HepG2 (cell line): ENCODE data around the gene GPRC5D. TPM values are rescaled to one million over a fixed set of nuclear protein-coding genes. Genes with fewer than 3 reads are reported as not detected.

Experiments
- AGO1 ChIP-seq: fragments of 200-400 bp; formaldehyde crosslinking; IDR thresholded peaks from 2 replicates; pipeline ENCODE4 v1.6.1; 2017; ENCODE audit warnings: mild to moderate bottlenecking, low read depth, low read length, moderate library complexity; ENCODE audit not compliant: poor library complexity, severe bottlenecking
- AKAP8 ChIP-seq: sonication (generic); formaldehyde crosslinking; IDR thresholded peaks from 2 replicates; pipeline ENCODE4 v1.5.1; 2020; ENCODE audit warnings: mild to moderate bottlenecking, missing genetic modification reagents
- ARHGAP35 ChIP-seq: sonication (generic); formaldehyde crosslinking; IDR thresholded peaks from 2 replicates; pipeline ENCODE4 v1.9.0; 2022; ENCODE audit warnings: mild to moderate bottlenecking, inconsistent platforms, moderate library complexity, missing genetic modification reagents, borderline replicate concordance
- ATF7 ChIP-seq, 2 experiments: fragments of 450-650 bp in 1 of 2; sonication (generic) in 1 of 2; formaldehyde crosslinking in 1 of 2; IDR thresholded peaks; 2 replicates each; pipeline versions ENCODE4 v1.4.0 to v1.6.1; 2016 to 2020; ENCODE audit warnings: antibody characterized with exemption in 1 of 2, mild to moderate bottlenecking in 1 of 2, missing genetic modification reagents in 1 of 2
- CBX5 ChIP-seq: sonication (generic); formaldehyde crosslinking; IDR thresholded peaks from 2 replicates; pipeline ENCODE4 v1.4.0; 2020; ENCODE audit warnings: missing genetic modification reagents, borderline replicate concordance
- FOSL2 ChIP-seq: sonication (generic); formaldehyde crosslinking; IDR thresholded peaks from 2 replicates; pipeline ENCODE4 v1.4.0; 2020; ENCODE audit warnings: missing genetic modification reagents
- HDAC6 ChIP-seq: fragments of 200-600 bp; sonication (generic); IDR thresholded peaks from 2 replicates; pipeline ENCODE4 v1.7.0; 2017; ENCODE audit warnings: mild to moderate bottlenecking, antibody characterized with exemption, low read length, low read depth
- HNRNPH1 ChIP-seq: fragments of 200-400 bp; formaldehyde crosslinking; optimal IDR thresholded peaks from 2 replicates; pipeline ENCODE3; 2017; ENCODE audit warnings: mild to moderate bottlenecking, low read depth, low read length
- KAT2B ChIP-seq: fragments of 150-350 bp; IDR thresholded peaks from 2 replicates; pipeline ENCODE4 v1.6.1; 2014; ENCODE audit warnings: low read depth, low read length, borderline replicate concordance
- KLF13 ChIP-seq: sonication (generic); formaldehyde crosslinking; IDR thresholded peaks from 2 replicates; pipeline ENCODE4 v1.4.0; 2020; ENCODE audit warnings: mild to moderate bottlenecking, missing genetic modification reagents
- KLF16 ChIP-seq, 2 experiments: sonication (generic) in 1 of 2; formaldehyde crosslinking in 1 of 2; IDR thresholded peaks; 2 replicates each; pipeline versions ENCODE4 v1.6.1 to v1.8.0; 2016 to 2023; ENCODE audit warnings: missing genetic modification reagents in 2 of 2, missing compliant biosample characterization in 1 of 2
- KLF9 ChIP-seq: IDR thresholded peaks from 2 replicates; pipeline ENCODE4 v1.6.1; 2016; ENCODE audit warnings: low read depth
- MTA1 ChIP-seq: sonication (generic); formaldehyde crosslinking; IDR thresholded peaks from 2 replicates; pipeline ENCODE4 v1.4.0; 2020; ENCODE audit warnings: missing genetic modification reagents, mild to moderate bottlenecking, borderline replicate concordance
- MYC ChIP-seq: sonication (generic); formaldehyde crosslinking; IDR thresholded peaks from 2 replicates; pipeline ENCODE4 v1.9.0; 2021; ENCODE audit warnings: missing genetic modification reagents, borderline replicate concordance
- NCOA1 ChIP-seq: sonication (generic); formaldehyde crosslinking; IDR thresholded peaks from 2 replicates; pipeline ENCODE4 v1.9.0; 2021; ENCODE audit warnings: missing genetic modification reagents
- RBAK ChIP-seq: sonication (generic); formaldehyde crosslinking; IDR thresholded peaks from 2 replicates; pipeline ENCODE4 v1.5.1; 2020; ENCODE audit warnings: mild to moderate bottlenecking, missing genetic modification reagents
- RBFOX2 ChIP-seq: fragments of 200-400 bp; formaldehyde crosslinking; IDR thresholded peaks from 2 replicates; pipeline ENCODE4 v1.6.1; 2017; ENCODE audit warnings: low read depth, mild to moderate bottlenecking, low read length
- RCOR2 ChIP-seq: IDR thresholded peaks from 2 replicates; pipeline ENCODE4 v1.6.1; 2016; ENCODE audit warnings: missing biosample characterization, missing genetic modification reagents
- SALL1 ChIP-seq: sonication (generic); formaldehyde crosslinking; IDR thresholded peaks from 2 replicates; pipeline ENCODE4 v1.8.0; 2022; ENCODE audit warnings: mild to moderate bottlenecking, missing genetic modification reagents
- STAT5B ChIP-seq: sonication (generic); formaldehyde crosslinking; IDR thresholded peaks from 2 replicates; pipeline ENCODE4 v1.4.0; 2020; ENCODE audit warnings: missing genetic modification reagents
- TBL1XR1 ChIP-seq: fragments of 150-350 bp; IDR thresholded peaks from 2 replicates; pipeline ENCODE4 v1.6.1; 2014; ENCODE audit warnings: borderline replicate concordance, low read length; ENCODE audit not compliant: partially characterized antibody
- THYN1 ChIP-seq: sonication (generic); formaldehyde crosslinking; IDR thresholded peaks from 2 replicates; pipeline ENCODE4 v1.8.1; 2023; ENCODE audit warnings: low read depth, mild to moderate bottlenecking, moderate library complexity, missing genetic modification reagents, borderline replicate concordance
- ZNF282 ChIP-seq: fragments of 450-650 bp; IDR thresholded peaks from 2 replicates; pipeline ENCODE4 v1.6.1; 2018; ENCODE audit not compliant: partially characterized antibody
- ZNF776 ChIP-seq: sonication (generic); formaldehyde crosslinking; IDR thresholded peaks from 2 replicates; pipeline ENCODE4 v1.4.0; 2020; ENCODE audit warnings: mild to moderate bottlenecking, missing genetic modification reagents
- polyA plus RNA-seq, 8 experiments: library from polyadenylated mRNA; depleted of rRNA in 3 of 8; stranded (reverse) in 7 of 8; unstranded in 1 of 8; fragments of >200 nt; fragmentation: Illumina TruSeq in 4 of 8; extraction: Trizol in 4 of 8; gene quantifications; 2 replicates each; pipeline versions ENCODE4 v1.2.1 to v1.2.3, GENCODE V29; 2011 to 2016; ENCODE audit warnings: low read depth in 4 of 8, missing spikeins in 1 of 8, mixed read lengths in 1 of 8; ENCODE audit not compliant: insufficient read depth in 1 of 8
- total RNA-seq, 5 experiments: library from RNA; depleted of rRNA; stranded (reverse); fragments of >200 nt; fragmentation: Illumina TruSeq; extraction: Trizol; gene quantifications; 2 replicates each; pipeline ENCODE4 v1.2.3, GENCODE V29; 2016; ENCODE audit warnings: low read depth in 1 of 5
- TF ChIP-seq, protein P1 (sequence below): sonication (generic); formaldehyde crosslinking; IDR thresholded peaks from 2 replicates; pipeline ENCODE4 v1.4.0; 2020; ENCODE audit warnings: mild to moderate bottlenecking, missing genetic modification reagents
- TF ChIP-seq, protein P2 (sequence below): sonication (generic); formaldehyde crosslinking; IDR thresholded peaks from 2 replicates; pipeline ENCODE4 v1.4.0; 2020; ENCODE audit warnings: missing genetic modification reagents
- TF ChIP-seq, protein P3 (sequence below): sonication (generic); formaldehyde crosslinking; conservative IDR thresholded peaks from 2 replicates; pipeline ENCODE4 v1.4.0; 2020; ENCODE audit warnings: missing genetic modification reagents
- TF ChIP-seq, protein P4 (sequence below): sonication (generic); formaldehyde crosslinking; IDR thresholded peaks from 2 replicates; pipeline ENCODE4 v1.9.0; 2022; ENCODE audit warnings: missing genetic modification reagents, mild to moderate bottlenecking, borderline replicate concordance

The GPRC5D gene
- total and polyA plus RNA-seq, 2 of the 13 experiments (the other 11 are each of a cell fraction or from before 2014, with no cell fraction given) = not detected

DNA sequence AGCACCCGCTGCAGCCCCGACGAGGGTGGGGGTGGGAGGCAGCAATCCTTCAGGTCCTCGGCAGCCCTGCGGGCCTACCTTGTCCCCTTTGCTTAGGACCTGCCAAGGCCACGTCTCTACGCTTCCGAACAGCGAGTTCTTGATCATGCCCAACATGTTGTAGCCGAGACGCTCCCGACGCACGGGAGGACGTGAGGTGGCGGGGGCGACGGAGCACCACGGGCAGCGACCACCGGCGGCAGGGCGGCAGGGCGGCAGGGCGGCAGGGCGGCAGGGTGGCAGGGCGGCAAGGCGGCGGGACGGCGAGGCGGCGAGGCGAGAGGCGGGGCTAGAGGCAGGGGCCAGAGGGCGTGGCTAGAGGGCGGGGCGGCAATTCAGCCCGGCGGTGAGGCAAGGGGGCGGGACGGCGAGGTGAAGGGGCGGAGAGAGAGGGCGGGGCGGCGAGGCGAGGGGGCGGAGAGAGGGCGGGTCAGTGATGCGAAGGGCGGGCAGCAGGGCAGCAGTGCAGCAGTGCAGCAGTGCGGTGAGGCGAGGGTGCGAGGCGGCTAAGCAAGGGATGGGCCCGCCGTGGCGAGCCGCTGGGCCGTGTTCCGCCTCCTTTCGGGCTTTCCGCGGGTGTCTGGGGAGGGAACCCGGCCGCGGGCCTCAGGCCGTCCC, 48.1 kb upstream of the GPRC5D start, which contains the start of gene HEBP1 (continued):
- TF ChIP-seq MYC (peak; percentile 37; the same call in 1 of the 2 replicates), MTA1 (CRISPR knock-in tag) (peak; percentile 19; the same call in 1 of the 2 replicates), KLF13 (CRISPR knock-in tag) (no peak), KAT2B (no peak), RBAK (CRISPR knock-in tag) (no peak), FOSL2 (CRISPR knock-in tag) (no peak), THYN1 (CRISPR knock-in tag) (no peak), ATF7 (IDR thresholded peaks at IDR 0.05) (no peak), ATF7 (CRISPR knock-in tag; IDR thresholded peaks at IDR 0.05) (no peak), AKAP8 (CRISPR knock-in tag) (no peak), ZNF282 (no peak), AGO1 (no peak), ARHGAP35 (CRISPR knock-in tag) (no peak), RBFOX2 (peak; percentile 69), SALL1 (CRISPR knock-in tag) (peak; percentile 48; the same call in 1 of the 2 replicates), KLF16 (CRISPR knock-in tag; IDR thresholded peaks at IDR 0.05) (0 out of 4 replicates have a peak, but pooled peaks of 1 of the 2 experiments have one; percentile 48), HNRNPH1 (no peak), HDAC6 (no peak), RCOR2 (no peak), TBL1XR1 (no peak), STAT5B (no peak), KLF9 (CRISPR knock-in tag) (no peak), NCOA1 (CRISPR knock-in tag) (no peak), ZNF776 (peak; percentile 22; the same call in 1 of the 2 replicates), CBX5 (CRISPR knock-in tag) (no peak)
- TF ChIP-seq, protein P1, sequence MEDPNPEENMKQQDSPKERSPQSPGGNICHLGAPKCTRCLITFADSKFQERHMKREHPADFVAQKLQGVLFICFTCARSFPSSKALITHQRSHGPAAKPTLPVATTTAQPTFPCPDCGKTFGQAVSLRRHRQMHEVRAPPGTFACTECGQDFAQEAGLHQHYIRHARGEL (CRISPR knock-in tag) = no peak
- TF ChIP-seq, protein P2, sequence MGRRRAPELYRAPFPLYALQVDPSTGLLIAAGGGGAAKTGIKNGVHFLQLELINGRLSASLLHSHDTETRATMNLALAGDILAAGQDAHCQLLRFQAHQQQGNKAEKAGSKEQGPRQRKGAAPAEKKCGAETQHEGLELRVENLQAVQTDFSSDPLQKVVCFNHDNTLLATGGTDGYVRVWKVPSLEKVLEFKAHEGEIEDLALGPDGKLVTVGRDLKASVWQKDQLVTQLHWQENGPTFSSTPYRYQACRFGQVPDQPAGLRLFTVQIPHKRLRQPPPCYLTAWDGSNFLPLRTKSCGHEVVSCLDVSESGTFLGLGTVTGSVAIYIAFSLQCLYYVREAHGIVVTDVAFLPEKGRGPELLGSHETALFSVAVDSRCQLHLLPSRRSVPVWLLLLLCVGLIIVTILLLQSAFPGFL (CRISPR knock-in tag) = no peak
- TF ChIP-seq, protein P3, sequence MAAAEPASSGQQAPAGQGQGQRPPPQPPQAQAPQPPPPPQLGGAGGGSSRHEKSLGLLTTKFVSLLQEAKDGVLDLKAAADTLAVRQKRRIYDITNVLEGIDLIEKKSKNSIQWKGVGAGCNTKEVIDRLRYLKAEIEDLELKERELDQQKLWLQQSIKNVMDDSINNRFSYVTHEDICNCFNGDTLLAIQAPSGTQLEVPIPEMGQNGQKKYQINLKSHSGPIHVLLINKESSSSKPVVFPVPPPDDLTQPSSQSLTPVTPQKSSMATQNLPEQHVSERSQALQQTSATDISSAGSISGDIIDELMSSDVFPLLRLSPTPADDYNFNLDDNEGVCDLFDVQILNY = no peak
- TF ChIP-seq, protein P4, sequence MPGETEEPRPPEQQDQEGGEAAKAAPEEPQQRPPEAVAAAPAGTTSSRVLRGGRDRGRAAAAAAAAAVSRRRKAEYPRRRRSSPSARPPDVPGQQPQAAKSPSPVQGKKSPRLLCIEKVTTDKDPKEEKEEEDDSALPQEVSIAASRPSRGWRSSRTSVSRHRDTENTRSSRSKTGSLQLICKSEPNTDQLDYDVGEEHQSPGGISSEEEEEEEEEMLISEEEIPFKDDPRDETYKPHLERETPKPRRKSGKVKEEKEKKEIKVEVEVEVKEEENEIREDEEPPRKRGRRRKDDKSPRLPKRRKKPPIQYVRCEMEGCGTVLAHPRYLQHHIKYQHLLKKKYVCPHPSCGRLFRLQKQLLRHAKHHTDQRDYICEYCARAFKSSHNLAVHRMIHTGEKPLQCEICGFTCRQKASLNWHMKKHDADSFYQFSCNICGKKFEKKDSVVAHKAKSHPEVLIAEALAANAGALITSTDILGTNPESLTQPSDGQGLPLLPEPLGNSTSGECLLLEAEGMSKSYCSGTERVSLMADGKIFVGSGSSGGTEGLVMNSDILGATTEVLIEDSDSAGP (CRISPR knock-in tag) = no peak
